ENCODE results near the gene MAPK12. TPM values are rescaled to one million over a fixed set of nuclear protein-coding genes. Genes with fewer than 3 reads are reported as not detected.
A peak's percentile ranks its signal among the peaks of the same experiment; 100 is the strongest.

MAPK12 gene
- total and polyA plus RNA-seq, 9 of the 15 experiments (the other 6 are each of a cell fraction or from before 2014, with no cell fraction given): 0.79 to 71.5 (median 32.8) TPM

DNA sequence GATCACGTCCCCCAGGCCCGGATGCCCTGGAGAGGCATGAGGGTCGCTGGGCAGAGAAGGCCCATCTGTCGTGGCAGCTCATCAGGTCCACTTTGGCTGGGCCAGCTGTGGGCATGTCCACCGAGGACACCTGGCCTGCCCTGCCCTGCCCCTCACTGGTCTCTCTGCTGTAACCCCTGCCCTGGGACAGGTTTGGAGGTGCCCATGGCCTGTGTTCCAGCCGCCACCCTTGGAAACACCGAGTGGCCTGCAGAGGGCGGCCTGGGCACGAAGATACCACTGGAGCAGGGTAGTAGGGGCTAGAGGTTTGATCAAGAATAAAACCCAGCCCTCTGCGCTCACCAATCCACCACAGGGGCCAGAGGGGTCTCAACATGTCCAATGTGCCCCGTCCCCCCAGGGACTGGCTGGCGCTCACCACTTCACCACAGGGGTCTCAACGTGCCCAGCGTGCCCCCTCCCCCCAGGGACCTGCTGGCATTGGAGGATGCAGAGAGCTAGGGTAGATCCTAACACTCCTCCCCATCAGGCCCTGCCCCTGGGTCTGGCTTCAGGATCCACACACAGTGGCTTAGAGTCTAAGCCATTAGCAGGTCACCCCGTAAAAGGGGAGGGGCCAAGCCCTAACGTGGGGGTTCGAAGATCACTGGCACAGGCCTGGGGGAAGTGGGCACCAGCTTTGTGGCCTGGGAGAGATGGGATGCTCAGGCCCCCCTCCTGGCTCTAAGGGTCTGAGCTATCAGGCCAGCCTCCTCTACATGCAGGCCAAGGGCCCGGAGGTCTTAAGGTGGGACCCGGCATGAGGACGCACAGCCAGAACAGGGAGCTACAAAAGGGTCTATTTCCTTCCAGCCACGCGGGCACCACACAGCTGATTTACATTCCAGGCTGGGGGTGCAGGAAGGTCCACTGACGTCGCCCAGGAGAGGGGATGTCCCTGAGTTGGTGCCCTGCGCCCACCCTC lies 9.1 kb downstream of the MAPK12 start:
- Histone ChIP-seq H3K27ac (ENCODE audit: extremely low read depth, low read depth, low read length) (no peak overlapping the region), H3K4me1 (replicated peaks in 1 of 2; ENCODE audit: control insufficient read depth in 2 of 2, insufficient read depth in 2 of 2, low read length in 2 of 2) (peaks cover 9 to 92% of the 10 kb centered on the region in 2 experiments), H3K27me3 (ENCODE audit: control insufficient read depth in 2 of 2, insufficient read depth in 2 of 2, low read length in 2 of 2) (no peaks in the 10 kb centered on the region), H2AFZ (ENCODE audit: low read depth, low read length) (no peak overlapping the region), H3K9me3 (replicated peaks; ENCODE audit: control insufficient read depth, insufficient read depth, low read depth, low read length) (no peaks in the 10 kb centered on the region), H3K36me3 (ENCODE audit: control insufficient read depth, insufficient read depth, low read length) (peaks cover 60% of the 10 kb centered on the region; the same call in 2 of the 3 replicates), H3K4me2 (ENCODE audit: insufficient read depth, low read length) (no peak overlapping the region), H4K20me1 (replicated peaks; ENCODE audit: control insufficient read depth, insufficient read depth, low read length) (no peaks in the 10 kb centered on the region), H3K79me2 (ENCODE audit: control insufficient read depth, insufficient read depth, low read length) (peaks cover 16% of the 10 kb centered on the region), H3K9me1 (ENCODE audit: control insufficient read depth, insufficient read depth, low read length) (no peaks in the 10 kb centered on the region), H3K4me3 (no peak overlapping the region), H3K9ac (ENCODE audit: insufficient read depth in 1 of 2, low read depth in 2 of 2, low read length in 2 of 2) (peak overlapping the region in 1 of 2 experiments; percentile 66; a peak in 1 of 4 replicates)
- DNase-seq (ENCODE audit: extremely low read depth in 1 of 4, low spot score in 3 of 4) (no peak), ATAC-seq (peak; percentile 17; the same call in 1 of the 3 replicates), FAIRE-seq (no peak)
- POLR2A ChIA-PET: interaction anchor here (0.6 to 1.6 kb wide), 6 partner anchors 10 to 316 kb away, joined by 3 to 11 read pairs (median 4); no protein-coding TSS in a partner anchor
- no TSS peak for BruUV-seq (replicated peaks)
- in situ Hi-C loops (cut with MboI) (no loop called here), intact Hi-C loops (cut with micrococcal nuclease) (no loop called here)
- WGBS (ENCODE audit: insufficient coverage, low coverage, missing lambda C conversion rate): 76% methylated on average over 13 of the region's 25 CpGs
- CTCF ChIA-PET (ENCODE audit: low intra/inter-chr PET ratio): no interaction called here
- TF ChIP-seq, protein P1, sequence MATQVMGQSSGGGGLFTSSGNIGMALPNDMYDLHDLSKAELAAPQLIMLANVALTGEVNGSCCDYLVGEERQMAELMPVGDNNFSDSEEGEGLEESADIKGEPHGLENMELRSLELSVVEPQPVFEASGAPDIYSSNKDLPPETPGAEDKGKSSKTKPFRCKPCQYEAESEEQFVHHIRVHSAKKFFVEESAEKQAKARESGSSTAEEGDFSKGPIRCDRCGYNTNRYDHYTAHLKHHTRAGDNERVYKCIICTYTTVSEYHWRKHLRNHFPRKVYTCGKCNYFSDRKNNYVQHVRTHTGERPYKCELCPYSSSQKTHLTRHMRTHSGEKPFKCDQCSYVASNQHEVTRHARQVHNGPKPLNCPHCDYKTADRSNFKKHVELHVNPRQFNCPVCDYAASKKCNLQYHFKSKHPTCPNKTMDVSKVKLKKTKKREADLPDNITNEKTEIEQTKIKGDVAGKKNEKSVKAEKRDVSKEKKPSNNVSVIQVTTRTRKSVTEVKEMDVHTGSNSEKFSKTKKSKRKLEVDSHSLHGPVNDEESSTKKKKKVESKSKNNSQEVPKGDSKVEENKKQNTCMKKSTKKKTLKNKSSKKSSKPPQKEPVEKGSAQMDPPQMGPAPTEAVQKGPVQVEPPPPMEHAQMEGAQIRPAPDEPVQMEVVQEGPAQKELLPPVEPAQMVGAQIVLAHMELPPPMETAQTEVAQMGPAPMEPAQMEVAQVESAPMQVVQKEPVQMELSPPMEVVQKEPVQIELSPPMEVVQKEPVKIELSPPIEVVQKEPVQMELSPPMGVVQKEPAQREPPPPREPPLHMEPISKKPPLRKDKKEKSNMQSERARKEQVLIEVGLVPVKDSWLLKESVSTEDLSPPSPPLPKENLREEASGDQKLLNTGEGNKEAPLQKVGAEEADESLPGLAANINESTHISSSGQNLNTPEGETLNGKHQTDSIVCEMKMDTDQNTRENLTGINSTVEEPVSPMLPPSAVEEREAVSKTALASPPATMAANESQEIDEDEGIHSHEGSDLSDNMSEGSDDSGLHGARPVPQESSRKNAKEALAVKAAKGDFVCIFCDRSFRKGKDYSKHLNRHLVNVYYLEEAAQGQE (IDR thresholded peaks at IDR 0.05; ENCODE audit: borderline replicate concordance): 0 out of 2 replicates have a peak, but pooled peaks have one; percentile 14
- TF ChIP-seq, protein P1 (CRISPR knock-in tag; IDR thresholded peaks at IDR 0.05; ENCODE audit: low read depth): no peak
- TF ChIP-seq, protein P2, sequence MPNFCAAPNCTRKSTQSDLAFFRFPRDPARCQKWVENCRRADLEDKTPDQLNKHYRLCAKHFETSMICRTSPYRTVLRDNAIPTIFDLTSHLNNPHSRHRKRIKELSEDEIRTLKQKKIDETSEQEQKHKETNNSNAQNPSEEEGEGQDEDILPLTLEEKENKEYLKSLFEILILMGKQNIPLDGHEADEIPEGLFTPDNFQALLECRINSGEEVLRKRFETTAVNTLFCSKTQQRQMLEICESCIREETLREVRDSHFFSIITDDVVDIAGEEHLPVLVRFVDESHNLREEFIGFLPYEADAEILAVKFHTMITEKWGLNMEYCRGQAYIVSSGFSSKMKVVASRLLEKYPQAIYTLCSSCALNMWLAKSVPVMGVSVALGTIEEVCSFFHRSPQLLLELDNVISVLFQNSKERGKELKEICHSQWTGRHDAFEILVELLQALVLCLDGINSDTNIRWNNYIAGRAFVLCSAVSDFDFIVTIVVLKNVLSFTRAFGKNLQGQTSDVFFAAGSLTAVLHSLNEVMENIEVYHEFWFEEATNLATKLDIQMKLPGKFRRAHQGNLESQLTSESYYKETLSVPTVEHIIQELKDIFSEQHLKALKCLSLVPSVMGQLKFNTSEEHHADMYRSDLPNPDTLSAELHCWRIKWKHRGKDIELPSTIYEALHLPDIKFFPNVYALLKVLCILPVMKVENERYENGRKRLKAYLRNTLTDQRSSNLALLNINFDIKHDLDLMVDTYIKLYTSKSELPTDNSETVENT (CRISPR knock-in tag; IDR thresholded peaks at IDR 0.05): no peak
- TF ChIP-seq RBBP5 (IDR thresholded peaks at IDR 0.05; ENCODE audit: borderline replicate concordance, insufficient read depth, low read length, poor library complexity, severe bottlenecking) (no peak), FIP1L1 (IDR thresholded peaks at IDR 0.05; ENCODE audit: low read depth, low read length, poor library complexity, severe bottlenecking) (no peak)
- TF ChIP-seq, protein P3, sequence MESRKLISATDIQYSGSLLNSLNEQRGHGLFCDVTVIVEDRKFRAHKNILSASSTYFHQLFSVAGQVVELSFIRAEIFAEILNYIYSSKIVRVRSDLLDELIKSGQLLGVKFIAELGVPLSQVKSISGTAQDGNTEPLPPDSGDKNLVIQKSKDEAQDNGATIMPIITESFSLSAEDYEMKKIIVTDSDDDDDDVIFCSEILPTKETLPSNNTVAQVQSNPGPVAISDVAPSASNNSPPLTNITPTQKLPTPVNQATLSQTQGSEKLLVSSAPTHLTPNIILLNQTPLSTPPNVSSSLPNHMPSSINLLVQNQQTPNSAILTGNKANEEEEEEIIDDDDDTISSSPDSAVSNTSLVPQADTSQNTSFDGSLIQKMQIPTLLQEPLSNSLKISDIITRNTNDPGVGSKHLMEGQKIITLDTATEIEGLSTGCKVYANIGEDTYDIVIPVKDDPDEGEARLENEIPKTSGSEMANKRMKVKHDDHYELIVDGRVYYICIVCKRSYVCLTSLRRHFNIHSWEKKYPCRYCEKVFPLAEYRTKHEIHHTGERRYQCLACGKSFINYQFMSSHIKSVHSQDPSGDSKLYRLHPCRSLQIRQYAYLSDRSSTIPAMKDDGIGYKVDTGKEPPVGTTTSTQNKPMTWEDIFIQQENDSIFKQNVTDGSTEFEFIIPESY (CRISPR knock-in tag; IDR thresholded peaks at IDR 0.05): peak; percentile 96
